Right hindlimb (tissue), 1 donor: ENCODE measurements around the gene TMOD1.
"Not testable (repeated sequence)": the region's sequence is repeated elsewhere in the genome, so short reads cannot be mapped to it uniquely, and the experiment has no call there.

Experiments used
- DNase-seq: peaks from one replicate; pipeline ENCODE4 v3.0.0-alpha.2; 2018

Gene TMOD1

DNA sequence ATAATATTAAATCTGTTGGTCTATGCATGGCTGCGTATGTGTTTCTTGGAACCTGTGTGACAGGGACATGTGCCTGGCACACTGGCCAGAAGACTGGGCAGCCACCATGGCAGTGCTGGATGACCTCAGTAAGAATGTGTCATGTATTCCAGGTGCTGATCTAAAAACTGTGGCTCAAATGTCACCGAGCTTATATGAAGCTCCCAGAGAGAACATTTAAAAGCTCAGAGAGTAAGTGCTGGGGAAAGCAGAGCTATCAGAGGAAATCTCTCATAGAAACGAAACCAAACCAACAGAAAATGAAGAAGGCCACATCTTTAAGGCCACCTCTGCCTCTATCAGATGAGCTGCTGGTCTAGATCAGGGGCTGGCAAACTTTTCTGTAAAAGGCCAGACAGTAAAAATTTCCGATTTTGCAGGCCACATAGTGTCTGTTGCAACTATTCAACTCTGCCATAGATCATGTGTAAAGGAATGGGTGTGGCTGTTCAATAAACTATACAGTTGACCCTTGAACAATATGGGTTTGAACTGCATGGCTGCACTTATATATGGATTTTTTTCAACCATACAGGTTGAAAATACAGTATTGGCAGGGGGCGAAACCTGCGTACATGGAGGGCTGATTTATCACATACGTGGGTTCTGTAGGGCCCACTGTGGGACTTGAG, 99.9 kb downstream of the TMOD1 start:
- DNase-seq, result no peak

- DNase-seq, result no peak
These were observed 101.0 kb downstream of the TMOD1 start for GRCh38 chr9:97602430-97602829.

GRCh38 chr9:97604901-97605645, 103.6 kb downstream of the TMOD1 start:
- DNase-seq, result no peak

DNA sequence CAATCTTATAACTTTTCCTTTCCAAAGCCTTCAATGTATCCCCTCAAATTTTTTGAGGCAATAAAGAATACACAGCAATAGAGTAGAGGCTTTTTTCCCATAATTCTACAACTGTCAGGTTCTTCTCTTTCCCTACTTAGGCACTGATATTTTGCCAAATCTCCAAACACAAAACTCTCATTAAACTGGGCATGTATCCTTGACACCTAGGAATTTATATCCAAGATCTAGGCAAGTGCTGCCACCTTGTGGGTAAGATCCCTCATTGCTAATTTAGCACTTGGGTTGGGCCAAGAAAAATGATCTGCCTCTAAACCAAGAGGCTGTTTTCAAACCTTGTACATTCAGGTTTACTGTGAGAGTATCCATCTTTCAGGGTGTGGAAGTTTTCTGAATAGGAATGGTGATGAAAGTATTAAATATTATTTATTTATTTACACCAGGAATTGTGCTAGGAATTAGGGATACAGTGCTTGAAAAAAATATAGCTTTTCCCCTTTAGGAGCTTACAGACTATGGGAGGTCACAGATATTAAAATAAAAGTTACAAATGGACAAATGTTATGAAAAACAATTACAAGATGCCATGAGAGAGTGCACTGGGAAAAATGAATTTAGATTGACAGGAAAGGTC, 114.1 kb downstream of the TMOD1 start:
- DNase-seq, result peak; percentile 43

DNA sequence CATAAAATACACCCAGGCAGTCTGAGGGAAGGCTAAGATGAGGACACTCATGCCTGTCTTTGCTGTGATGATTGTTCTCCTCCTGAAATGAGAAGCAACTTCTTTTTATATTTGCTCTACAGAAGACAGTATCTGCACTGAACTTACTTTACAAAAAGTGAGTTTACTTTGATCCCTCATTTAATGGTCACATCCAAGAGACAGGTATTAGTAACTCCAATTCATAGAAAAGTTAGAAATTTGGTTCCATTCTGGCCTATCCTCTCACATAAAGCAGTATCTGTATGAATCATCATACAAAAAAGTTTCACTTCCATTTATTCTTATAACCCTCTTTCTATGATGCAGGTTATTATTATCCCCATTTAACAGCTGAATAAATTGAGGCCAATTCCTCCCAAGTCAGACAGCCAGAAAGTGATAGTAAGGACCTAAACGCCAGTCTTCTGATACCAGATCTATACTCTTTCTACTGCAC, 116.5 kb downstream of the TMOD1 start:
- no peak for DNase-seq

DNA sequence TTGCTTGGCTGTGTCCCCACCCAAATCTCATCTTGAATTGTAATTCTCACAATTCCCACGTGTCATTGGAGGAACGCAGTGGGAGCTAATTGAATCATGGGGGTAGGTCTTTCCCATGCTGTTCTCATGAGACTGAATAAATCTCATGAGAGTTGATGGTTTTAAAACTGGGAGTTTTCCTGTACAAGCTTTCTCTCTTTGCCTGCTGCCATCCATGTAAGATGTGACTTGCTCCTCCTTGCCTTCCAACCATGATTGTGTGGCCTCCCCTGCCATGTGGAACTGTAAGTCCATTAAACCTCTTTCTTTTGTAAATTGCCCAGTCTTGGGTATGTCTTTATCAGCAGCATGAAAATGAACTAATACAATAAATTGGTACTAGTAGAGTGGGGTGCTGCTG, 118.6 kb downstream of the TMOD1 start:
- DNase-seq, result not testable (repeated sequence)

GRCh38 chr9:97622483-97622882, 121.0 kb downstream of the TMOD1 start:
- DNase-seq, result not testable (repeated sequence)

- DNase-seq, result no peak
These were observed 122.5 kb downstream of the TMOD1 start for GRCh38 chr9:97623946-97624345.

DNA sequence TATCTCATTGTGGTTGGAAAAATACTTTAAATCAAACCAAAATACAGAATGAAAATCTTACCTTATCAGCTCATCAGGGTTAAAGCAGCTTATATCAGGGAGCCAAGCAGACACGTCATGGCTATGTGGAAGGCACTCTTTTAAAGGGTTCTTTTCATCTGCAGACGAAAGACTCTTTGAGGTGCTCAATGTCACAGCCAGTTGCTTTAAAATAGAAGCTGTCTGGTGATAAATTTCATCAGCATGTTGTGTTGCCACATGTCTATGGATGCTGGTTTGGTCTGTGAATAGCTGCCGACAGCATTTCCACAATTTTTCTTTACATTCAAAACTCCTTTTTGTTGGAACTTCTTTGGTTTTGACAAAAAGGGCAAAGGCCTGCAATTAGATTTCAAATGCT, 124.2 kb downstream of the TMOD1 start:
- DNase-seq, result no peak

DNA sequence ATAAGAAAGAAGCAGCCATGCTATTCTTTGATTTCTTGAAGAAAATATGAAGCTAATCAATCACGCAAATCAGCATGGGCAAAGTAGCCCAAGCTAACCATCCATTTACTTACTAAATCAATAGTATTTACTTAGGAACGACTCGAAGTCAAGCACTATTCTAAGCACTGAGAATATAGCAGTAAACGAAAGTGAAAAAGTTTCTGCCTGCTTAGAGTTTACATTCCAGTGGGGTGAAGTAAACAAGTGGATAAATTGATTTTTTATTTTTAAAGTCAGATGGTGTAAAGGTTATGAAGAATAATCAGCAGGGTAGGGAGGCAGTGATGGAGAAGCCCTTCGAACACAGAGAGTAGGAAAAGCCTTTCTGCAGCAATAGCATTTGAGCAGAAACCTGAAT, 126.2 kb downstream of the TMOD1 start:
- DNase-seq, result no peak

DNA sequence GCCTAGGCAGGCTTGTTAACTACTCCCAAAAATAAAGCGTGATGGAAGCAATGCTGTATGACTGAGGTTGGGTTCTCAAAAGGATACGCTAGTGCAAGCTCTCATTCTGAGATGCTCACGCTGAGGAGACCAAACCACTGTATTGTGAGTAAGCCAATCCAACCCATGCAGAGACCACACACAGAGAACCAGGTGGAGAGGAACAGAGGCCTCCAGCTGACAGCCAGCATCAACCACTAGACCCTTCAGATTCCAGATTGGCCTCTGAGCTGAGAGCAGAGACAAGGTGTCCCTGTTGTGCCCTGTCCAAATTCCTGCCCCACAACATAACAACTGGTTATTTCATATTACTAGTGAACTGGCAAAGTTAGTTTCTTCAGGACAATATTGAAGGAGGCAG, 127.2 kb downstream of the TMOD1 start:
- no peak for DNase-seq

DNA sequence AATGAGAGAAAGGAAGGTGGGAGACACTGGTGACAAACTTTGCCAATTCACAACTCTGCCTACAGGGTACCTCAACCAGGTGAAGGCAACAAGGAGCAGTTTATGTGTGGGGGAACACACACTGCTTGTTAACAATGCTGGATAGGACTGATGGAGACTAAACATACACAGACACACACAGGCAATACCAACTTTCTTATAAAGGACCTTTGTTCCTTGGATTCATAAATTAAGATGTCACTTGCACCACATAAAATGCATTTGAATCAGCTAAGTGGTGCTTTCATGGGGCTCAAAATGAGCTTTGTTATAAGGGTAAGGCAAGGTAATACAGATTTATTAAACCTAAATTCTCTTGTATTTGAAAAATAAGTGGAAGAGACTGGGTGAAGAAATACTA, 127.7 kb downstream of the TMOD1 start:
- no peak for DNase-seq

GRCh38 chr9:97630591-97630990, 129.1 kb downstream of the TMOD1 start:
- no peak for DNase-seq

DNA sequence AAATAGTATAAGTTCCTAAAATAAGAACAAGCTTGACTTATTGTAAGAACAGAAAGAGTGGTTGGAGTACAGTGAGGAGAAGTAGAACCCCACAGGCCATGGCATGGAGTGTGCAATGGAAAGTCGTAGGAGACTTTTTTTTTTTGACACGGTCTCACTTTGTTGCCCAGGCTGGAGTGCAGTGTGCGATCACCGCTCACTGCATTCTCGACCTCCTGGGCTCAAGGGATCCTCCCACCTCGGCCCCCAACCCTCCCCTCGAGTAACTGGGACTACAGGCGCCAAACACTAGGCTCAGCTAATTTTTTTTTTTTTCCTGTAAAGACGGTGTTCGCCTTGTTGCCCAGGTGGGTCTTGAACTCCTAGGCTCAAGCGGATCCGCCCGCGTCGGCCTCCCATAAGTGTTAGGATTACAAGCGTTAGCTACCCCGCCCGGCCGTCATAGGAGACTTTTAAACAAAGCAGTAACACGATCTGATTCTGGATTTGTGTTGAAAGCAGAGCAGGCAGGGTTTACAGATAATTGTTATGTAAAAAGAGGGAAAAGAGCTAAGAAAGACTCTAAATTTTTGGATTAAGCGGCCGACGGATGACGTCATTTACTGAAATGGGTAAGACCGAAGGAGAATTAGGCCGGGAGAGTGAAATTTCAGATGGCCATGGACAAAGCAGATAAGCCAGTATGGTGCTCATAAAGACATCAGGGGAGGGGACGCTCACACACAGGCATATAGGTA, 130.9 kb downstream of the TMOD1 start:
- no peak for DNase-seq

- DNase-seq, result peak; percentile 98
These were observed 131.8 kb downstream of the TMOD1 start, which contains the start of the genes NCBP1 and TSTD2 for GRCh38 chr9:97632985-97633858. TSS of gene NCBP1 (plus strand) at chr9:97633821. CDS start at chr9:97633882, 61 bp downstream. TSS of gene TSTD2 (minus strand) at chr9:97633368. CDS start at chr9:97627562, 5,806 bp downstream.

- no peak for DNase-seq
These were observed 132.5 kb downstream of the TMOD1 start for GRCh38 chr9:97633859-97634490.

DNA sequence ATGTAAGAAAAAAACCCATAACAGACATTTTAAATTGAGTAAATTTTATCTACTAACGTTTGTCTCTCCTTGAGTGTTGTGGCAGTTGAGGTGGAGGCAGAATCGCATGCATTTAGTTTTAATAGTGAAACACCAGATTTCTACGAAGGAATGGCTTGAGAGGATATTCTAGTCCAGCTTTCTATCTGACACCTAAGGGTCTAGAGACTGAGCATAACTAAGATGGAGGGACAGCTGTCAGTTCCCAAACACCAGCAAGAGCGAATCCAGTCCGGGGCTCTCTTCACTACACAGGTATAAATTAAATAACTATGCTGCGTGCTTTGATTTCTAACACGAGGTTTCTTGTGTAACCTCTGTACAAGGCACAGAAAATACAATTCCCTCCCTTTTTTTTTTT, 133.6 kb downstream of the TMOD1 start:
- no peak for DNase-seq

DNA sequence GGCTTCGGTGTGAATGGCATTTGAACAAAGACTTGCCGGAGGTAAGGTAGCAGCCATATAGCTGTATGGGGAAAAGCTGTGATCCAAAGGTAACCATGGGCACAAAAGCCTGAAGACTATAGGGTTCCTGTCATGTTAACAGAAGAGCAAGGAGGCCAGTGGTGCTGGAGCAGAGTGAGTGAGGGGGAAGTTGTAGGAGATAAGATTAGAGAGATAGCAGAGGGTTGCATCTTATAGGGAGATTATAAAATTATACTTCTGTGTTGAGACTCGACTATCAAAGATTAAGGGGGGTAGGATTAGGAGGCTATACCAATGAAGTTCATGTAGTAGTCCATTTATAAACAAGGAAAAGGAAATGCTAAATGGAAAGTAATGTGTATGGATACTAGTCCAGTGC, 135.4 kb downstream of the TMOD1 start:
- no peak for DNase-seq

DNA sequence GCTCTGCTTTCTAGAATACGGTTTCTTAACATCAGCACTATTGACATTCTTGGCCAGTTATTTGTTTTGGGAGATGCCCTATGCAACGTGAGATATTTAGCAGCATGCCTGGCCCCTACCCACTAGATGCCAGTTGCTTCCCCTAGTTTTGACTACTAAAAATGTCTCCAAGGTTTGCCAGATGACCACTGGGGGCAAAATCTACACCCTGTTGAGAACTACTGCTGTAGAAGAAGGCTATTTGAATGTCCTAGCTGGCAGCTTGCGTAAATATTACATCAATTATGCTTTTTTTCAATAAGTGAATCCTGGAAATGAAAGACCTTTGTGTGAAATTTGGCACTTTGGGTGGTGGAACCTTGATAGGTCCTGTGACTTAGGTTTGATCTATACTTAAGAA, 137.2 kb downstream of the TMOD1 start:
- no peak for DNase-seq

GRCh38 chr9:97640325-97640724, 138.9 kb downstream of the TMOD1 start:
- DNase-seq, result no peak

- DNase-seq, result no peak
These were observed 144.3 kb downstream of the TMOD1 start for GRCh38 chr9:97645720-97646119.

- DNase-seq, result no peak
These were observed 146.5 kb downstream of the TMOD1 start for GRCh38 chr9:97647996-97648395.
